Measurements from ENCODE around the gene PRPH2. TPM values are rescaled to one million over a fixed set of nuclear protein-coding genes. Genes with fewer than 3 reads are reported as not detected.

Gene PRPH2, protein sequence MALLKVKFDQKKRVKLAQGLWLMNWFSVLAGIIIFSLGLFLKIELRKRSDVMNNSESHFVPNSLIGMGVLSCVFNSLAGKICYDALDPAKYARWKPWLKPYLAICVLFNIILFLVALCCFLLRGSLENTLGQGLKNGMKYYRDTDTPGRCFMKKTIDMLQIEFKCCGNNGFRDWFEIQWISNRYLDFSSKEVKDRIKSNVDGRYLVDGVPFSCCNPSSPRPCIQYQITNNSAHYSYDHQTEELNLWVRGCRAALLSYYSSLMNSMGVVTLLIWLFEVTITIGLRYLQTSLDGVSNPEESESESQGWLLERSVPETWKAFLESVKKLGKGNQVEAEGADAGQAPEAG
- 0.48 and 1.3 TPM in 2 replicates for total RNA-seq

DNA sequence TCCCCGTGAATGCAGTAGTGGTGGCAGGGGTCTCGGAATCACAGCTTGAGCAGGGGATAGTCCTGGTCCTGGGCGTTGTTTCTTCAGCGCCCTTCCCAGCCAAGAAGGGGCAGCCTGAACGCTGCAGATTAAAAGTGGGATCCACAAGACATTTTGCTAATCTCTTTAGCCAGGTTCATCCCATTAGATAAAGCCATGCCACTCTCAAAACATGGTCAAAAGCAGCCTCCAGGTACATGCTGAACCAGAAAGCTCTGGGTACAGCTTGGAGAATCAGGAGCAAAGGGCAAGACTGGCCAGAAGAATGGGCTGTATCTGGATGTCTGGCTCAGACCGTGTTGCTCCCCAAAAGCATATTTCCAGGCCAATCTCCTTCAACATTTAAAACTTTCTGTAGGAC is at the start of gene PRPH2:
Gene PRPH2, minus strand, starts transcription at position 101 of the 400 bp plus-strand sequence. CDS start 263 bp downstream, outside the sequence.

DNA sequence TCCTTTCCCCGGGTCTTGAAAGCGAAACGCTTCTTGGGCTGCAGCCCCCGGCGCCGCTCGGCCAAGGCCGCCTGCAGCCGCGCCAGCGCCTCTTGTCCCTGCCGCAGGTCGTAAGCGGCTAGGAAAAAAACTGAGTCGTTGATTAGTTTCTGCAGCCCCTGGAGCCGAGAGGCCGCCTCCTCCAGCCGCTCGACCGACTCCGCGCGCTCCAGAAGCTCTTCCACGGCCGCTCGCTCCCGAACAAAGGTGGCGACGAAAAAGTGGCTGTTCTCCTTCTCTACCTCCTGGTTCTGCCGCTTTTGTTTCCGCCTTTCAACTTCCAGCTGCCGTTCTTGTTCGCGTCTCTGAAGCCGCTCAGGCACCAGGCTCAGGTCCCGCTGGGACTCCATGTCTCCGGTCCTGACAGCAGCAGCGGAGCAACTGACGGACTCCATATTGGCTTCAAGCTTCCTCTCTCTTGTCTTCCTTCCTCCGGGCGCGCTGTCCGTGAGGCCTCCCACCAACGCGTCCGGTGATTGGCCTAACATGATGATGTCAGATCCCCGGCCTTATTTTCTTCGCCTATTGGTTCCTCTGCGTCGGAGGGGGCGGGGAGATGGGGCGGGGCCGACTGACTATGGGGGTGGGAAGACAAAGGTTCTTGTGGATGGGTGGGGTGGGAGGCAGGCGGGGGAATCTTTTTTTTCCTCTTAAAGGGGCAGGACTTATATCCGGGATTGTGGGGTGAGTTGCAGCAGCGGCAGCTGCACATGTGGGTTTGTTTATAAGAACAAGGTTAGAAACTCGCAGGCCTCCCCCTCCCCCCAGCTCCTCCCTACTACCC is 23.5 kb upstream of the PRPH2 start, which contains the start of gene TBCC:
Gene TBCC, minus strand, starts transcription at position 464 of the 823 bp plus-strand sequence. Its CDS starts 30 bp downstream, at position 434.

Small RNAs within 50 kb of the gene (small RNA-seq; reads per million reads assigned to genes)
- gene RNU6-890P = not detected

Other genes with a start within 250 kb of the PRPH2 start
- gene UBR2, start 158.6 kb downstream of the PRPH2 start, total RNA-seq = 18.9 and 28.1 TPM in 2 replicates
- 34.0 and 35.3 TPM in 2 replicates for gene TBCC, start 23.5 kb upstream of the PRPH2 start, total RNA-seq
- 6.2 and 6.9 TPM in 2 replicates for gene BICRAL, start 59.5 kb upstream of the PRPH2 start, total RNA-seq
- 148 and 153 TPM in 2 replicates for gene RPL7L1, start 157.0 kb upstream of the PRPH2 start, total RNA-seq
- not detected in 2 replicates for gene PTCRA, start 193.5 kb upstream of the PRPH2 start, total RNA-seq
- gene CNPY3, start 206.9 kb upstream of the PRPH2 start, total RNA-seq = 24.6 and 28.4 TPM in 2 replicates
- gene GNMT, start 238.2 kb upstream of the PRPH2 start, total RNA-seq = 0.33 TPM in 1 of 2 replicates, not detected in the other